ENCODE measurements around the gene DIO3. TPM values are rescaled to one million over a fixed set of nuclear protein-coding genes. Genes with fewer than 3 reads are reported as not detected.
"Not testable (repeated sequence)": the region's sequence is repeated elsewhere in the genome, so short reads cannot be mapped to it uniquely, and the experiment has no call there.

DIO3 gene
- total RNA-seq, 2 experiments from 2014 or later, result not detected

DNA sequence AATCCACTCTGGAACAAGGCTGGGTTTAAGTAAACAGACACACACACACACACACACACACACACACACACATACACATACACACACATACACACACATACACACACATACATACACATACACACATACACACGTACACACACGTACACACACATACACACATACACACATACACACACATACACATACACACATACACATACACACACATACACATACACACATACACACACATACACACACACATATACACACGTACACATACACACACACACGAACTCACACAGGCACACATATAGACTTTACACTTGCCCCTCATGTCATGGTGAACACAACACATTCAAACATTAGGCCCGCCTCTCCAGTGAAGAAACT, 5.6 kb upstream of the DIO3 start:
- H3K36me3 Mint-ChIP-seq (ENCODE audit: low read depth); H3K4me1 Mint-ChIP-seq; ATAC-seq; DNase-seq; POLR2A ChIA-PET; H3K27me3 Mint-ChIP-seq; intact Hi-C loops (cut with DNase I, micrococcal nuclease); H3K4me3 Mint-ChIP-seq; H3K27ac Mint-ChIP-seq; H3K9me3 Mint-ChIP-seq (ENCODE audit: low read depth): not testable (repeated sequence)
- CTCF ChIA-PET, result interaction anchor here (0.6 kb wide), 1 partner anchor 186 kb away, joined by 3 read pairs; no protein-coding TSS in a partner anchor

DNA sequence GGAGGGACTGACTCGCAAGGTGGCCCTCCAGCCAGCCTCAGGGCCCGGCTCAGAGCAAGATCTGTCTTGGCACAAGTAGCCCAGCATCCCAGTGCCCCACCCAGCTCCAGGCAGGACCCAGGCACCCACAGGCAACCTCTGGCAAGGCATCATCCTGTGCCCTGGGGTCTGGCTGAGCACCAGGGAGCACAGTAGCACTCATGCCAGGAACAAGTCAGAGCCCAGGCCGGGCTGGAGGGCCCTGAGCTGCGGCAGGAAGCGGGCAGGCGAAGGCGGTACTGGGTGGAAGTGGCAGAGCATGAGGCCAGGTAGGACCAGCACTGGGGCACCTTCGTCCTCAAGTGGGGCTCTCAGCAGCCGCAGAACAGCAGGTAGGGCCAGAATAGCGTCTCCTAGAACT, 5.2 kb upstream of the DIO3 start:
- Mint-ChIP-seq H3K4me3 (no peak overlapping the region), H3K9me3 (ENCODE audit: low read depth) (no peaks in the 10 kb centered on the region), H3K27me3 (peaks cover 9% of the 10 kb centered on the region), H3K36me3 (ENCODE audit: low read depth) (no peaks in the 10 kb centered on the region), H3K27ac (no peak overlapping the region), H3K4me1 (no peaks in the 10 kb centered on the region)
- ChIA-PET POLR2A (no interaction called here), CTCF (no interaction called here)
- intact Hi-C loops (cut with DNase I, micrococcal nuclease), result no loop called here
- ATAC-seq (no peak), DNase-seq (no peak)

DNA sequence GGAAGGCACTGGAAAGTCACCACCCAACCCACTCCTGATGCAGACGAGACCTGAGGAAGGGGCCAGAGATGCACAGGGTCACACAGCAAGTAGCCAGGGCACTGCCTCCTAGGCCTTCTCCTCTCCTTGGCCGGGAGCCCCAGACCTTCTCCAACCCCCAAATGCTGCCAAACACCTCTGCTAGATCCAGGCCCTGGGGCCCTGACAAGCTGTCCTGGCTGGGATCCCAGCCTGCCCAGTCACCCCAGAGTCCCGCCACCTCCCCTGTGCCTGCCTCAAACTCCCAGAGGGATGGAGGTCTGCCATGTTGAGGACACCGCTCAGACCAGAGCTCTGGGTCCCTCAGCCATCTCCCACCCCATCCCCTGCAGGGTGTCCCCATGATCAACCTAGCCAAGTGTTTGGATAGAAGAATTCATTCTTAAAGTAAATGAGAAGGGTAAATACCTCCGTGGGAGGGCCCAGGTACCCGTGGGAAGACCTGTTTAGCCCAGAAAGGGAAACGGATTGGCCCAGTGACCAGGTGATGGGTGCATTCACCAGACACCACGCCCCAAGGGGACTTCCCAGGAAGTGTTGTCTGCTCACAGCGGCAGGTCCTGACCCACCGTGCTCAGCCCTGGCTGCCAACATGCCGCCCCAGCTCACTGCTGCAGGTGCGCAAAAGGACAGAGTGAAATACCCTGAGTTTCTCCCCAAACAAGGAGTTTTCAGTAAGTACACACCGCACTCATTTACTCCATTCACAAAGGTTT, 4.6 kb upstream of the DIO3 start:
- no peak overlapping the region for H3K27ac Mint-ChIP-seq
- ChIA-PET POLR2A (no interaction called here), CTCF (no interaction called here)
- peaks cover 3% of the 10 kb centered on the region for H3K4me1 Mint-ChIP-seq
- H3K36me3 Mint-ChIP-seq (ENCODE audit: low read depth), result no peaks in the 10 kb centered on the region
- no peak overlapping the region for H3K4me3 Mint-ChIP-seq
- ATAC-seq (no peak), DNase-seq (no peak)
- H3K9me3 Mint-ChIP-seq (ENCODE audit: low read depth), result no peaks in the 10 kb centered on the region
- intact Hi-C loops (cut with DNase I, micrococcal nuclease), result no loop called here
- H3K27me3 Mint-ChIP-seq, result peaks cover 14% of the 10 kb centered on the region

DNA sequence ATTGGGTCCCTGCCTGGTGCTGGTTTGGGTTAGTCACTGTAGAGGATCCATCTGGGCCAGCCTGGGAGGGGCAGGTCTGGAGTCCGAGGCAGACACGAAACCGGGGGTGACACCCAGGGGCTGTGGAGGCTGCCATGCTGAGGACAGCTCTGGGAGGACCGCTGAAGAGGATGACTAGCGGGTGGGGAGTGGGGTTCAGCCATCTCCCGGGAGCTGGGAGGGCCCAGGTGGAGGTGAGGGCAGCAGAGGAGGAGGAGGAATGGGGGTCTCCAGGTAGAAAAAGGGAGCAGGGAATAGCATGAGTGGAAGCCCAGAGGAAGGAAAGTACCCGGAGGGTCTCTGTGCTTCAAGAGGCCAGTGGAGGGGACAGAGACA, 4.0 kb upstream of the DIO3 start:
- no peaks in the 10 kb centered on the region for H3K9me3 Mint-ChIP-seq (ENCODE audit: low read depth)
- ChIA-PET POLR2A (no interaction called here), CTCF (no interaction called here)
- ATAC-seq (no peak), DNase-seq (no peak)
- no peak overlapping the region for H3K27ac Mint-ChIP-seq
- H3K4me1 Mint-ChIP-seq, result peaks cover 3% of the 10 kb centered on the region
- intact Hi-C loops (cut with DNase I, micrococcal nuclease), result no loop called here
- peaks cover 20% of the 10 kb centered on the region for H3K27me3 Mint-ChIP-seq
- H3K4me3 Mint-ChIP-seq, result no peak overlapping the region
- peaks cover 1% of the 10 kb centered on the region for H3K36me3 Mint-ChIP-seq (ENCODE audit: low read depth)

DNA sequence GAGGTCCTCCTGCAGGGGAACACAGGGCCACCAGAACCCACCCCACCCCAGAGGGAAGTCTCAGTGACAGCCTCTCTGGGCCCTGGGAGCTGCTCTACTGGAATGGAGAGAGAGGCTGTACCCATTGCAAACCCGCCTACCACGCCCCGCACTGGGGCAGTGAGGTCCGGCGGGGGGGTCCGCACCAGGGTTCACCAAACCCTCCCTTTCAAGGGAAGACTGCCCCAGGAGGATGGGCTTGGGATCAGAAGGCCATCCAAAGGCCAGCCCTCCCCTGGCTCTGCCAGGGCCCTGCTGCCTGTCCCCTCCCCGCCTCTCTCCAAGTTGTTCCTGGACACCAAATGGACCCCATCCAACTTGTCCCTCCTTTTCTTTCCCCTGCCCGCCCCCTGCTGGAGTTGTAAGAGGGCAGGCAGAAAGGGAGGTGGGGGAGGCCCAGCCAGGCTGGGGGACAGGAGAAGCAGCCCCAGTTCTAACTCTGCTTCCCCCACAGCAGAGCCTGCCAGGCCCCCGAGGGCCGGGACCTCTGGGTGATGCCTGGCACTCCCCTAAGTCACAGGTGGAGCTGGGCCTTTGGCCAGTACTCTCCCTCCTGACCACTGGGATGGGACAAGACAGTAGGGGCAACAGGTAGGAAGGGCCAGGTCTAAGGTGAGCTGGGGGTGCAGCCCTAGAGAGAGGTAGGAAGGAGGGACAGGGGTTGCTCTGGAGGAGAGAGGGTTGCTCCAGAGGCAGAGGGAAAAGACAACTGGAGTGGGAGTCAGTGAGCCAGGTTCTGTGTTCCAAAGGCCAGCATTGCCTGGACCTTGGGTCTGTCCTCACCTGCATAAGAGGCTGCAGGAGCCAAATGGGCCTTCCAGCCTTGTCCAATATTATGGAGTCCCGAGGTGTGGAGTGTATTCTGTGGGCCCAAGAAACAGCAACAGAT, 3.2 kb upstream of the DIO3 start:
- ChIA-PET POLR2A (no interaction called here), CTCF (no interaction called here)
- intact Hi-C loops (cut with DNase I, micrococcal nuclease), result no loop called here
- ATAC-seq, result no peak
- peaks cover 1% of the 10 kb centered on the region for H3K36me3 Mint-ChIP-seq (ENCODE audit: low read depth)
- peaks cover 27% of the 10 kb centered on the region for H3K27me3 Mint-ChIP-seq
- H3K9me3 Mint-ChIP-seq (ENCODE audit: low read depth), result peaks cover 2% of the 10 kb centered on the region
- H3K4me1 Mint-ChIP-seq, result peaks cover 3% of the 10 kb centered on the region
- no peak overlapping the region for H3K4me3 Mint-ChIP-seq
- no peak overlapping the region for H3K27ac Mint-ChIP-seq
- DNase-seq, result no peak

- ATAC-seq (no peak), DNase-seq (no peak)
- ChIA-PET POLR2A (no interaction called here), CTCF (no interaction called here)
- Mint-ChIP-seq H3K36me3 (ENCODE audit: low read depth) (peaks cover 1% of the 10 kb centered on the region), H3K27me3 (peaks cover 32% of the 10 kb centered on the region), H3K4me3 (no peak overlapping the region), H3K4me1 (peaks cover 3% of the 10 kb centered on the region), H3K27ac (no peak overlapping the region), H3K9me3 (ENCODE audit: low read depth) (peaks cover 2% of the 10 kb centered on the region)
- intact Hi-C loops (cut with DNase I, micrococcal nuclease), result no loop called here
Measured at GRCh38 chr14:101558739-101559240, 2.5 kb upstream of the DIO3 start.

- ChIA-PET POLR2A (no interaction called here), CTCF (no interaction called here)
- Mint-ChIP-seq H3K4me3 (no peak overlapping the region), H3K9me3 (ENCODE audit: low read depth) (peaks cover 2% of the 10 kb centered on the region), H3K4me1 (peaks cover 3% of the 10 kb centered on the region), H3K36me3 (ENCODE audit: low read depth) (peaks cover 1% of the 10 kb centered on the region), H3K27ac (no peak overlapping the region), H3K27me3 (peaks cover 36% of the 10 kb centered on the region)
- intact Hi-C loops (cut with DNase I, micrococcal nuclease), result no loop called here
- ATAC-seq, result no peak
- no peak for DNase-seq
Measured at GRCh38 chr14:101559250-101559623, 2.1 kb upstream of the DIO3 start.

- H3K4me1 Mint-ChIP-seq, result peaks cover 3% of the 10 kb centered on the region
- no peak overlapping the region for H3K4me3 Mint-ChIP-seq
- peak; percentile 39 for ATAC-seq
- ChIA-PET CTCF (no interaction called here), POLR2A (no interaction called here)
- no peak overlapping the region for H3K27ac Mint-ChIP-seq
- H3K36me3 Mint-ChIP-seq (ENCODE audit: low read depth), result peaks cover 1% of the 10 kb centered on the region
- peak; percentile 38 for DNase-seq
- H3K27me3 Mint-ChIP-seq, result peaks cover 40% of the 10 kb centered on the region
- H3K9me3 Mint-ChIP-seq (ENCODE audit: low read depth), result peaks cover 2% of the 10 kb centered on the region
- intact Hi-C loops (cut with DNase I, micrococcal nuclease), result loop anchor here (5.0 to 10.0 kb wide), 2 partner anchors 103 to 105 kb away; no protein-coding TSS in a partner anchor
Measured at GRCh38 chr14:101559624-101560533, 1.4 kb upstream of the DIO3 start.

- intact Hi-C loops (cut with DNase I, micrococcal nuclease), result loop anchor here (5.0 to 10.0 kb wide), 2 partner anchors 103 to 106 kb away; no protein-coding TSS in a partner anchor
- ChIA-PET CTCF (no interaction called here), POLR2A (no interaction called here)
- DNase-seq (no peak), ATAC-seq (no peak)
- no peak overlapping the region for H3K4me3 Mint-ChIP-seq
- H3K9me3 Mint-ChIP-seq (ENCODE audit: low read depth), result peaks cover 2% of the 10 kb centered on the region
- peaks cover 4% of the 10 kb centered on the region for H3K4me1 Mint-ChIP-seq
- peaks cover 45% of the 10 kb centered on the region for H3K27me3 Mint-ChIP-seq
- no peak overlapping the region for H3K27ac Mint-ChIP-seq
- H3K36me3 Mint-ChIP-seq (ENCODE audit: low read depth), result peaks cover 1% of the 10 kb centered on the region
Measured at GRCh38 chr14:101560534-101561113, 671 bp upstream of the DIO3 start.

DNA sequence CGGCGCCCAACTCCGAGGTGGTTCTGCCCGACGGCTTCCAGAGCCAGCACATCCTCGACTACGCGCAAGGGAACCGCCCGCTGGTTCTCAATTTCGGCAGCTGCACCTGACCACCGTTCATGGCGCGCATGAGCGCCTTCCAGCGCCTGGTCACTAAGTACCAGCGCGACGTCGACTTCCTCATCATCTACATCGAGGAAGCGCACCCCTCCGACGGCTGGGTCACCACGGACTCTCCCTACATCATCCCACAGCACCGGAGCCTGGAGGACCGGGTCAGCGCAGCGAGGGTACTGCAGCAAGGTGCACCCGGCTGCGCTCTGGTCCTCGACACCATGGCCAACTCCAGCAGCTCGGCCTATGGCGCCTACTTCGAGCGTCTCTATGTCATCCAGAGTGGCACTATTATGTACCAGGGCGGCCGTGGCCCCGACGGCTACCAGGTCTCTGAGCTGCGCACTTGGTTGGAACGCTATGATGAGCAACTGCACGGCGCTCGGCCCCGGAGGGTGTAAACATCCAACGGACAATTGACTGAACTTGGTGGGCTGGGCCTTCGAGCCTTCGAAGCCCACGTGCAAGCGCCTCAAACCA, 699 bp downstream of the DIO3 start:
- POLR2A ChIA-PET, result no interaction called here
- no peak for ATAC-seq
- intact Hi-C loops (cut with DNase I, micrococcal nuclease), result loop anchor here (5.0 to 10.0 kb wide), 2 partner anchors 105 to 107 kb away; no protein-coding TSS in a partner anchor

More for the DNA sequence above, 699 bp downstream of the DIO3 start:
- Mint-ChIP-seq H3K9me3 (ENCODE audit: low read depth) (peaks cover 2% of the 10 kb centered on the region), H3K4me1 (peaks cover 4% of the 10 kb centered on the region), H3K4me3 (no peak overlapping the region), H3K27me3 (peaks cover 58% of the 10 kb centered on the region), H3K27ac (no peak overlapping the region), H3K36me3 (ENCODE audit: low read depth) (peaks cover 1% of the 10 kb centered on the region)
- CTCF ChIA-PET, result no interaction called here
- DNase-seq, result no peak
